22Rv1 (cell line): Measurements from ENCODE around the gene SECTM1.

Source experiments
- ZFX ChIP-seq: fragments of 450-650 bp; IDR thresholded peaks from 2 replicates; pipeline ENCODE4 v1.6.1; 2017; ENCODE audit warnings: antibody characterized with exemption, borderline replicate concordance
- TF ChIP-seq, protein P1 (sequence below): fragments of 450-650 bp; IDR thresholded peaks from 2 replicates; pipeline ENCODE4 v1.5.1; 2017; ENCODE audit warnings: mild to moderate bottlenecking

- TF ChIP-seq, protein P1, sequence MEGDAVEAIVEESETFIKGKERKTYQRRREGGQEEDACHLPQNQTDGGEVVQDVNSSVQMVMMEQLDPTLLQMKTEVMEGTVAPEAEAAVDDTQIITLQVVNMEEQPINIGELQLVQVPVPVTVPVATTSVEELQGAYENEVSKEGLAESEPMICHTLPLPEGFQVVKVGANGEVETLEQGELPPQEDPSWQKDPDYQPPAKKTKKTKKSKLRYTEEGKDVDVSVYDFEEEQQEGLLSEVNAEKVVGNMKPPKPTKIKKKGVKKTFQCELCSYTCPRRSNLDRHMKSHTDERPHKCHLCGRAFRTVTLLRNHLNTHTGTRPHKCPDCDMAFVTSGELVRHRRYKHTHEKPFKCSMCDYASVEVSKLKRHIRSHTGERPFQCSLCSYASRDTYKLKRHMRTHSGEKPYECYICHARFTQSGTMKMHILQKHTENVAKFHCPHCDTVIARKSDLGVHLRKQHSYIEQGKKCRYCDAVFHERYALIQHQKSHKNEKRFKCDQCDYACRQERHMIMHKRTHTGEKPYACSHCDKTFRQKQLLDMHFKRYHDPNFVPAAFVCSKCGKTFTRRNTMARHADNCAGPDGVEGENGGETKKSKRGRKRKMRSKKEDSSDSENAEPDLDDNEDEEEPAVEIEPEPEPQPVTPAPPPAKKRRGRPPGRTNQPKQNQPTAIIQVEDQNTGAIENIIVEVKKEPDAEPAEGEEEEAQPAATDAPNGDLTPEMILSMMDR, result no peak
- TF ChIP-seq ZFX, result no peak
Observed at GRCh38 chr17:82309656-82310570, 23.7 kb downstream of the SECTM1 start.
